ENCODE data around the gene SORBS2.

GRCh38 chr4:185592438-185592837, 219.6 kb downstream of the SORBS2 start:
- TF ChIP-seq POLR2A (IDR thresholded peaks at IDR 0.05) = no peak
- TF ChIP-seq CTCF (IDR thresholded peaks at IDR 0.05) = no peak
- no peak for TF ChIP-seq EP300 (IDR thresholded peaks at IDR 0.05)

All from suprapubic skin (tissue), 3 donors.